HepG2 (cell line): ENCODE data around the gene LMBRD2.

Source experiments
- MAZ ChIP-seq, 2 experiments: sonication (generic) in 1 of 2; formaldehyde crosslinking in 1 of 2; IDR thresholded peaks; 2 replicates each; pipeline versions ENCODE4 v1.5.0 to v1.6.1; 2012 to 2020; ENCODE audit warnings: low read depth in 2 of 2, mild to moderate bottlenecking in 2 of 2, borderline replicate concordance in 1 of 2, improper control_type of control experiment in 1 of 2, low read length in 1 of 2, missing genetic modification reagents in 1 of 2, moderate library complexity in 1 of 2
- ZNF275 ChIP-seq: sonication (generic); formaldehyde crosslinking; IDR thresholded peaks from 2 replicates; pipeline ENCODE4 v1.8.0; 2022; ENCODE audit warnings: missing genetic modification reagents, mild to moderate bottlenecking, inconsistent platforms, borderline replicate concordance
- ZNF276 ChIP-seq: sonication (generic); formaldehyde crosslinking; IDR thresholded peaks from 2 replicates; pipeline ENCODE4 v1.4.0; 2020; ENCODE audit warnings: mild to moderate bottlenecking, low read depth, missing genetic modification reagents
- ZNF350 ChIP-seq: sonication (generic); formaldehyde crosslinking; IDR thresholded peaks from 2 replicates; pipeline ENCODE4 v1.4.0; 2020; ENCODE audit warnings: mild to moderate bottlenecking, low read depth, missing genetic modification reagents, borderline replicate concordance

- TF ChIP-seq MAZ (IDR thresholded peaks at IDR 0.05; ENCODE audit: borderline replicate concordance, low read depth, low read length), result no peak
- TF ChIP-seq MAZ (CRISPR knock-in tag; IDR thresholded peaks at IDR 0.05; ENCODE audit: low read depth), result no peak
- no peak for TF ChIP-seq ZNF275 (CRISPR knock-in tag)
- TF ChIP-seq ZNF276 (CRISPR knock-in tag), result no peak
- TF ChIP-seq ZNF350 (CRISPR knock-in tag), result no peak
These were observed 21.7 kb upstream of the LMBRD2 start for GRCh38 chr5:36173426-36173825.
